Muscle layer of duodenum (tissue), 2 donors: ENCODE data around the gene MILR1.
"Not testable (repeated sequence)": the region's sequence is repeated elsewhere in the genome, so short reads cannot be mapped to it uniquely, and the experiment has no call there.

Experiments used
- H3K27ac ChIP-seq: one replicate; pipeline ENCODE4 v1.7.0; 2013; ENCODE audit warnings: mild to moderate bottlenecking, low read length
- H3K27me3 ChIP-seq: one replicate; pipeline ENCODE4 v1.7.0; 2013; ENCODE audit warnings: low read depth, mild to moderate bottlenecking, control low read depth, low read length
- H3K36me3 ChIP-seq, 2 donors: one replicate each; pipeline ENCODE4 v1.7.0; 2013; ENCODE audit warnings: low read length in 2 of 2, control low read depth in 1 of 2, mild to moderate bottlenecking in 1 of 2; ENCODE audit not compliant: insufficient read depth in 2 of 2, control insufficient read depth in 1 of 2
- H3K4me1 ChIP-seq, 2 donors: one replicate each; pipeline ENCODE4 v1.7.0; 2013; ENCODE audit warnings: low read length in 2 of 2, mild to moderate bottlenecking in 2 of 2, control low read depth in 1 of 2, moderate library complexity in 1 of 2; ENCODE audit not compliant: insufficient read depth in 2 of 2, control insufficient read depth in 1 of 2
- H3K4me3 ChIP-seq, 2 donors: one replicate each; pipeline ENCODE4 v1.7.0; 2013; ENCODE audit warnings: low read length in 2 of 2, low read depth in 1 of 2, mild to moderate bottlenecking in 1 of 2
- H3K9me3 ChIP-seq, 2 donors: one replicate each; pipeline ENCODE4 v1.7.0; 2013; ENCODE audit warnings: low read length in 2 of 2, control low read depth in 1 of 2, mild to moderate bottlenecking in 1 of 2; ENCODE audit not compliant: control insufficient read depth in 1 of 2
- donor health status: healthy.

Gene MILR1

DNA sequence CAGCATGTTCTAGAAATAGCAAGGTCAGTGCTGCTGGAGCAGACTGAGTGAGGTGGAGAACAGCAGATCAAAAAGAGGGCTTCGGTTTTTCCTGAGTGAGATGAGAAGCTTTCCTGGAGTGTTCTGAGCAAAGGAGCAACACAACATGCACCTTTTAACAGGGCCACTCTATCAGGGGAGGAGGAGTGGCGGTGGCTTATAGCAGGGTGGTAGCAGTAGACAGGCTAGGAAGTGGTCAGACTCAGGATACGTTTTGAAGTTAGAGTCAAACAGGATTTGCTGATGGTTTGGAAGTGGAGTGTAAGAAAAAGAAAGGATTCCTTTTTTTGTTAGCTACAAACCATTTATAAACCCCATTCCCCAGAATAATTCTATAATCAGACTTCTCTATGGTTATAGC, 35.5 kb downstream of the MILR1 start:
- H3K4me1 ChIP-seq = no peaks in the 10 kb centered on the region
- H3K27ac ChIP-seq = no peak overlapping the region
- peaks cover 30 to 38% of the 10 kb centered on the region in 2 donors for H3K36me3 ChIP-seq
- H3K27me3 ChIP-seq = no peaks in the 10 kb centered on the region
- H3K4me3 ChIP-seq = no peak overlapping the region
- no peaks in the 10 kb centered on the region for H3K9me3 ChIP-seq

DNA sequence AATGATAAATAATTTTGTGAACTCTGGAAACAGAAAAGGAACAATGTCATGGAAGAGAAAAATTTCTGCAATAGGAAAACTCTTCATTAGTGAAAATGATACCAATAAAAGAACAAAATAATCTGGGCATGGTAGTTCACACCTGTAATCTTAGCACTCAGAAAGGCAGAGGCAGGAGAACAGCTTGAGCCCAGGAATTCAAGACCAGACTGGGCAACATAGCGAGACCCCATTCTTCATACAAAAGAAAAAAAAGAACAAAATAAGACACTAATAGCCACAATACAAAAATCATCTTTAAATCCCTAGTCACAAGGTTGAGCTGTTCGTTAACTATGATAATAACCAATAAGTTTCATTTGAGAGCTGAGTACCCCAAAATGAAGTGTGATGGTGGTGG, 39.4 kb downstream of the MILR1 start:
- Histone ChIP-seq H3K4me1 (no peaks in the 10 kb centered on the region), H3K27ac (no peak overlapping the region), H3K27me3 (no peaks in the 10 kb centered on the region), H3K36me3 (peaks cover 24 to 35% of the 10 kb centered on the region in 2 donors), H3K9me3 (no peaks in the 10 kb centered on the region), H3K4me3 (no peak overlapping the region)

DNA sequence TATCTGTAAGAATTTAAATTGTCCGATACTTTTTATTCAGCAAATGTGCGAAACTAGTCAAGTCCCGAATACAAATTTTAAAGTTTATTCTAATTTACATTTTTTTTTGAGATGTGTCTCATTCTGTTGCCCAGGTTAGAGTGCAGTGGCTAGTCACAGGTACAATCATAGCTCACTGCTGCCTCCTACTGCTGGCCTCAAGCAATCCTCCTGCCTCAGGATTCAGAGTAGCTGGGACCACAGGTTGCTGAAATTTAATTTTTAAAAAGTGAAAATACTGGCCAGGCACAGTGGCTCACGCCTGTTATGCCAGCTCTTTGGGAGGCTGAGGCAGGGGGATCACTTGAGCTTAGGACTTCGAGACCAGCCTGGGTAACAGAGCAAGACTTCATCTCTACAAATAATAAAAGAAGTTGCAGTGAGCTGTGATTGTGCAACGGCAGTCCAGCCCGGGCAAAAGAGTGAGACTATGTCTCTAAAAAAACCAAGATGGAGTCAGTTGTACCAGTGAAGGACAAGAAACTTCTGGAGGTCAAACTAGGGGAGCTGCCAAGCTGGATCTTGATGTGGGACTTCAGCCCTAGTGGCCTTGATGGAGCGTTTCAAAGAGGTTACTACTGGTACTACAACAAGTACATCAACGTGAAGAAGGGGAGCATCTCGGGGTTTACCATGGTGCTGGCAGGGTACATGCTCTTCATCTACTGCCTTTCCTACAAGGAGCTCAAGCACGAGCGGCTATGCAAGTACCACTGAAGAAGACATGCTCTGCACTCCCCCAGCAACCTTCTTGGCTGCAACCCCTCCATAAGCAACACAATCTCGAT, 42.3 kb downstream of the MILR1 start:
- Histone ChIP-seq H3K27ac (no peak overlapping the region), H3K27me3 (no peaks in the 10 kb centered on the region), H3K4me1 (peaks cover 0 to 24% of the 10 kb centered on the region in 2 donors), H3K9me3 (no peaks in the 10 kb centered on the region), H3K36me3 (peaks cover 7 to 17% of the 10 kb centered on the region in 2 donors), H3K4me3 (no peak overlapping the region)

DNA sequence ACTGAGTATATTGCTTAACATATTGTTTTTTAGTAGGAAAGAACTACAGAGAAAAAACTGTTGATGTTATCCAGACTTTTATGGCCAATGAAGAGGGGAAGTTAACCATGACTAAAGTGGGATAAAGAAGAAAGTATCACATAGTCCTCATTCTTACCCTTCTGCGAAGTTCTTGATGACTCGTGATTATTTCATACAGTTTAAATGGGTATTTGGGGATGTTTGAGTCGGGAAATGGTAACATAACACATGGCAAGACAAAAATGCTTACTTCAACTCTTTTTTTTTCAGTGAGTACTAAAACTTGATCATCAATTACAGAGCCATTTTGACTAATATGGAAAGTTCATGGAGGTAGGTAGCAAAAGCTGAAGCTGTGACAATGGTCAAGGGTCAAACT, 43.1 kb downstream of the MILR1 start:
- Histone ChIP-seq H3K36me3 (peaks cover 7 to 17% of the 10 kb centered on the region in 2 donors), H3K9me3 (no peaks in the 10 kb centered on the region), H3K4me1 (peaks cover 0 to 24% of the 10 kb centered on the region in 2 donors), H3K4me3 (no peak overlapping the region), H3K27ac (no peak overlapping the region), H3K27me3 (no peaks in the 10 kb centered on the region)

DNA sequence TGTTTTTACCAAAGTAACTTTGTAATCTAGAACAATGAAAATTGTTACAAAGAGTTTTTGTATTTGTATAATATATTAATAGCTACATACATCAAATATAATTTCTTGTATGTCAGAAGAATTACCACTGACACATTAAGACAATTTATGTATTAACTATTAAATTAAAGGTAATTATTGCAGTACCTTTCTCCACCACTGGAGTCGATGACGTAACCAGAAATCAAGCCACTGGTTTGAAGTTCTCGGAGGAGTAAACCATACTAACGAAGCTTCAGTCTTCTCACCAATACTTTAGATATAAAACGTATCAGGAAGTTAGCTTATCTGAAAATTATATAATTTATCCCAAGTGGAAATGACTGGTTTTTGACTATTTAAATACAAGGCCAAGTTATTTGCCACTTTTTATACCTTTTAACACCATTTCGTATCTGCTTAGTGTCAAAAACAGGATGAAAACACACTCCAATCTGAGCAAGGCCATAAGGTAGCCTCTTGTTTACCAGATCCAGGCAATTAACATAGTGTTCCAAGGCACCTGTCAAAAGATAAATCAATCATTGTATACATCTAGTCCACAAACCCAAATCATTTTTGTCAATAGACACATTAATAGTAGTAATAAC, 43.7 kb downstream of the MILR1 start:
- Histone ChIP-seq H3K9me3 (no peaks in the 10 kb centered on the region), H3K27me3 (no peaks in the 10 kb centered on the region), H3K27ac (no peak overlapping the region), H3K36me3 (peaks cover 7 to 18% of the 10 kb centered on the region in 2 donors), H3K4me1 (peaks cover 0 to 29% of the 10 kb centered on the region in 2 donors), H3K4me3 (no peak overlapping the region)

DNA sequence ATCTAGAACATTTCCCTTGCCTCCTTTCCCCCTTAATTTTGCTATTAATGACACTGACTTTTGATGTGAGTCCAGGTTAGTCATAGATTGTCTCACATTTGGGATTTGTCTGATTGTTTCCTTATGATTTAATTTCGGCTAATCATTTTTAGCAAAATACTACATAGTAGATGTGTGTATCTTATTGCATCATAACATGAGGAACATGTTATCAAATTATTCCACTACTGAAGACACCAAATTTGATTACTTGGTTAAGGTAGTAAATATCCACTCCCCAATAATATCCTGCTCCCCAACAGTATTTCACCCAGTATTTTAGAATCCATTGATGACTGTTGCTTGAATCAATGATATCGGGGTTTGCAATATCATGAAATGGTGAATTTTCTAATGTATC, 45.2 kb downstream of the MILR1 start:
- Histone ChIP-seq H3K4me1 (peaks cover 0 to 39% of the 10 kb centered on the region in 2 donors), H3K36me3 (peaks cover 21 to 30% of the 10 kb centered on the region in 2 donors), H3K27me3 (no peaks in the 10 kb centered on the region), H3K4me3 (no peak overlapping the region), H3K9me3 (no peaks in the 10 kb centered on the region), H3K27ac (no peak overlapping the region)

DNA sequence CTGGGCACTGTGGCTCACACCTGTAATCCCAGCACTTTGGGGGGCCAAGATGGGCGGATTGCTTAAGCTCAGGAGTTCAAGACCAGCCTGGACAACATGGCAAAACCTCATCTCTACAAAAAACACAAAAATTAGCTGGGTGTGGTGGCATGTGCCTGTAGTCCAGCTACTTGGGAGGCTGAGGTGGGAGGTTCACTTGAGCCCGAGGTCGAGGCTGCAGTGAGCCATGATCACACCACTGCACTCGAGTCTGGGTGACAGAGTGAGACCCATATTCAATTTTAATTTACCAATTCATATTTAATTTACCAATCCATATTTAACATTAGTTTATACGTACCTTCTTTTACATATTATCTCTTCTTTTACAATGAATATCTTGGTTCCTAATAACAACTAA, 46.4 kb downstream of the MILR1 start:
- Histone ChIP-seq H3K4me3 (peak overlapping the region in 1 of 2 donors; percentile 79), H3K4me1 (peaks cover 0 to 47% of the 10 kb centered on the region in 2 donors), H3K36me3 (peaks cover 30 to 40% of the 10 kb centered on the region in 2 donors)
- H3K27me3 ChIP-seq, H3K9me3 ChIP-seq, H3K27ac ChIP-seq: not testable (repeated sequence)

DNA sequence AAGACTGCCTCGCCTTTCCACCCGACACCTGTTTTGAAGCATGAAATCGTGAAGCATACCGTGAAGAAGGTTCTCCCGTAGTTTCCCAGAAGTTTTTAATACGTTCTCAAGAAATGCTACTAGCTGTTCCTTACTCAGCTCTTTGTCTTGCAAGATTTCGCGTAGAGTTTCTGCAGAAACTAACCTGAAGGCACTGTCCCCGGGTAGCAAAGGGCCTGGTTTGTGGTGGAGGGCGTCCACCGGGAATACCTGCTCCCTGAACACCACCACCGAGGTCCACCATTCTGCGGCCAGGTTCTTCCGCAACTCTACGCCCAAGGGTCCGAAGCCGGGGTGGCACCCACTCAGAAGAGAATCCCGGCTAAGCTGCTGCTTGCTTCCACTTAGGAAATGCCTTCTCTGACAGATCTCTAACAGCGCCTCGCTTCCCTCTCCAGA, 47.5 kb downstream of the MILR1 start:
- Histone ChIP-seq H3K27ac (peak overlapping the region; percentile 82), H3K4me3 (peak overlapping the region; percentile 79 to 86), H3K36me3 (peaks cover 37 to 47% of the 10 kb centered on the region in 2 donors), H3K27me3 (no peaks in the 10 kb centered on the region), H3K4me1 (peaks cover 0 to 58% of the 10 kb centered on the region in 2 donors), H3K9me3 (no peaks in the 10 kb centered on the region)

DNA sequence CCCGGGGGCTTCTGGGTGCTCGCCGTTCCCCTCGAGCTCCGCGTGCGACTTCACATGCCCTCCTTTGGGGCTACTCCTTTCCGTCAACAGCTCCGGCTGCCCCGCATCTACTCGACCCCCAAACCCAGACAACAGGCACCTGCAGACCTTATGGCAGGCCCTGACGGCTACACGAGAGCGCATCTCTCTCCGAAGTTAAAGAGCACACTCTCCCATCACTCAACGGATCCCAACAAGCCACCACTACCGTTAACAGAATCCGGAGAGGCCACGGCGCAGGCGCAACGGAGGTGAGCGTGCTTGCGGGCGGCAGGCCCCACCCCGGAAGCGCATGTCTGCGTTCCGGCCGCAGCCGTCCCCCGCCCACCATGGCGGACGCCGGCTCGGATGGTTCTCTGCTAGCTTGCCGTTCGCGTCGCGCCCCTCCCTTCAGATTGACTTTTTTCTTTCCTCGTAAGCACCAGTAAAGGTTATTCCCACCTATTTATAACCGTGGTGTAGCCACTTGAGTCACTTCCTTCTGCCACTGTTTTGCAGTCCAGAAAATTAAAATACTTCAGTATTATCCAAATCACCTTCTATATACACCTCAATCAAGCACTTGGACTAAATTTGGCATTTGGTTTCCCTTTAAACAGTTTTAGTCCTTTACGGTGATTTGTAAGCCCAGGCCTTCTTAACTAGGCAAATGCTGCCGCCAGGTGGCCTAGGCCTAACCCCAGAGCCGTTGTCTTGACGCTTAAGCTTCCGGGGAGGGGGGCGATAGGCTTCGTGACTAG, 48.1 kb downstream of the MILR1 start, which contains the start of gene POLG2:
POLG2 (minus strand) TSS at position 269 of the 779 bp plus-strand sequence; CDS start at position 183, 86 bp downstream.
- H3K9me3 ChIP-seq = no peaks in the 10 kb centered on the region
- H3K4me1 ChIP-seq = peaks cover under 1 to 64% of the 10 kb centered on the region in 2 donors
- peak within 1 kb of the TSS; percentile 82 for H3K27ac ChIP-seq
- peak within 1 kb of the TSS; percentile 79 to 86 for H3K4me3 ChIP-seq
- H3K36me3 ChIP-seq = peaks cover 43 to 51% of the 10 kb centered on the region in 2 donors
- H3K27me3 ChIP-seq = no peaks in the 10 kb centered on the region

DNA sequence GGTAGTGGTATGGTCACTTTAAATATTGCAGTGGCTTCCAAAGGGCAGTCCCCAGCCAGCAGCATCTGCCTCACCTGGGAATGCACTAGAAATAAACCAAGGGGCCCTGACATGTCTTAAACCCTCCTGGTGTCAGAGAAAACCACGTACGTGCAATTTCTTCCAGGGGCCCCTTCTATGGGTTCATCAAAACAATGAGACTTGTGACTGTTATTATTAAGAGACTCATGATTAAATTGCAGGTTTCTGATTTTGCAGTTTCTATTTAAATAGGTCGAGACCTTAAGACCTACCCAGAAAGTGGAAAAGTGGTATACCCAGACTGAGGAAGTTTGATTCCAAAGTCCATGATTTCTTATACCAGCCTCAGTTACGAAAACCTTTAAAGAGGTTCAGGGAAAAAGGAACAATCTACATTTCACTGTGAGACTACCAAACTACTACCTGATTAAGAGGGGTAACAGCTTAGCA, 48.7 kb downstream of the MILR1 start:
- Histone ChIP-seq H3K4me1 (peaks cover 7 to 70% of the 10 kb centered on the region in 2 donors), H3K9me3 (no peaks in the 10 kb centered on the region), H3K27me3 (no peaks in the 10 kb centered on the region), H3K4me3 (peak overlapping the region; percentile 79 to 86), H3K27ac (peak overlapping the region; percentile 82), H3K36me3 (peaks cover 49 to 55% of the 10 kb centered on the region in 2 donors)
